ENCODE measurements around the gene NCDN. TPM values are rescaled to one million over a fixed set of nuclear protein-coding genes. Genes with fewer than 3 reads are reported as not detected.

The NCDN gene
- total RNA-seq: 10 to 100 TPM; 19.4 to 38.6 (median 26.4) TPM
- polyA plus RNA-seq: 10 to 100 TPM; 17.1 to 23.9 TPM
- 24.5 reads per million, percentile 55 among the genes with 10 or more reads in this experiment for total RNA-seq

GRCh38 chr1:35557611-35558373, at the start of gene NCDN:
NCDN (plus strand) TSS chr1:35557799; CDS start chr1:35558191, 392 bp downstream.
- H3K27ac Mint-ChIP-seq: peak within 1 kb of the TSS; percentile 89 to 98 (median 93)
- intact Hi-C loops (cut with micrococcal nuclease): loop anchor here (1.0 to 5.0 kb wide), 14 partner anchors 18 to 699 kb away; partner anchors contain the start of genes PSMB2 (in 2 of the 2), SFPQ (in 2 of the 2), ADPRS (in 1 of the 2) and AGO3 (in 1 of the 2)
- peak within 1 kb of the TSS; percentile 90 to 99 (median 96) for H3K4me3 Mint-ChIP-seq
- Histone ChIP-seq H3K9me3 (ENCODE audit: control insufficient read depth in 2 of 3, low read length in 3 of 3) (no peaks in the 10 kb centered on the region), H3K4me1 (ENCODE audit: control insufficient read depth in 2 of 2, insufficient read depth in 2 of 2, low read length in 2 of 2) (peaks cover 16 to 19% of the 10 kb centered on the region in 2 donors), H3K27me3 (ENCODE audit: control insufficient read depth in 2 of 2, insufficient read depth in 2 of 2, low read length in 2 of 2) (no peaks in the 10 kb centered on the region), H3K4me3 (ENCODE audit: low read length) (peak within 1 kb of the TSS; percentile 87), H3K36me3 (ENCODE audit: control insufficient read depth in 2 of 3, insufficient read depth in 3 of 3, low read length in 3 of 3) (peaks cover 0 to 21% (median 0%) of the 10 kb centered on the region in 3 experiments), H3K27ac (ENCODE audit: low read depth, low read length) (peak within 1 kb of the TSS; percentile 77)
- ChIA-PET POLR2A (interaction anchor here (0.6 to 3.0 kb wide), 16 partner anchors 8 to 365 kb away, joined by 3 to 21 read pairs (median 4); partner anchors contain the start of genes AGO1, CLSPN and SFPQ), CTCF (interaction anchor here (1.3 to 4.9 kb wide), 6 partner anchors 11 to 158 kb away, joined by 4 to 47 read pairs (median 5); no protein-coding TSS in a partner anchor)
- no peaks in the 10 kb centered on the region for H3K27me3 Mint-ChIP-seq
- H3K4me1 Mint-ChIP-seq: peaks cover 40 to 68% (median 53%) of the 10 kb centered on the region in 7 donors
- peaks cover 0 to 10% (median 4%) of the 10 kb centered on the region in 5 donors for H3K36me3 Mint-ChIP-seq
- peak; percentile 96 for ATAC-seq
- no peaks in the 10 kb centered on the region for H3K9me3 Mint-ChIP-seq
- DNase-seq: peak; percentile 86 to 96 (median 94)

DNA sequence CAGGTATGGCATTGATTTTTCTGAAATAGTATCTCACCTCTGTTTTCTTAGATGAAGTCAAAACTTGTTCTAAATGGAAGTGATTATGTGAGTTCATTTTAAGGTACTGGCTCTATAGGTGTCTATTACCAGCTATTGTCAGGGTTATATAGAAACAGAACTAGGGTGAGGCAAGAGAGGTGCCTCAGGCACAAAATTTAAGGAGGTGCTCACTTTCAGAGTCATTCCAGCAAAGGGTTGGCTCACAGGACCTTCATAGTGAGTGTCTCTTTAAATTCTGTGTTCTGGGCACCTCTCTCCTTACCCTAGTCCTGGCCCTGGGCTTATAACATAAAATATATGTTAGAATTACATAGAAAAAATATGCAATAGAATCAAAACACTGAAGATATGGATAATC, 49.7 kb upstream of the NCDN start:
- Mint-ChIP-seq H3K4me1 (peaks cover 39 to 77% (median 72%) of the 10 kb centered on the region in 7 donors), H3K27ac (peak overlapping the region; percentile 73 to 97 (median 93)), H3K9me3 (peaks cover 0 to 1% (median 0%) of the 10 kb centered on the region in 11 donors), H3K4me3 (peak overlapping the region in 7 of 10 donors; percentile 24 to 84 (median 75)), H3K36me3 (peaks cover 0 to 58% (median 17%) of the 10 kb centered on the region in 5 donors), H3K27me3 (no peaks in the 10 kb centered on the region)
- intact Hi-C loops (cut with micrococcal nuclease): loop anchor here (1.0 to 2.0 kb wide), 6 partner anchors 9 to 57 kb away; partner anchors contain the start of genes KIAA0319L (in 1 of the 2) and NCDN (in 1 of the 2)
- no peaks in the 10 kb centered on the region for H3K9me3 ChIP-seq (ENCODE audit: control insufficient read depth in 2 of 3, low read length in 3 of 3)
- ATAC-seq (no peak), DNase-seq (no peak)
- H3K36me3 ChIP-seq (ENCODE audit: control insufficient read depth in 2 of 3, insufficient read depth in 3 of 3, low read length in 3 of 3): no peaks in the 10 kb centered on the region
- peaks cover 32 to 45% of the 10 kb centered on the region in 2 donors for H3K4me1 ChIP-seq (ENCODE audit: control insufficient read depth in 2 of 2, insufficient read depth in 2 of 2, low read length in 2 of 2)
- H3K27ac ChIP-seq (ENCODE audit: low read depth, low read length): peak overlapping the region; percentile 17
- POLR2A ChIA-PET: interaction anchor here (0.7 to 1.3 kb wide), 2 partner anchors 28 to 50 kb away, joined by 4 to 5 read pairs; partner anchors contain the start of genes KIAA0319L and NCDN
- CTCF ChIA-PET: no interaction called here
- H3K27me3 ChIP-seq (ENCODE audit: control insufficient read depth in 2 of 2, insufficient read depth in 2 of 2, low read length in 2 of 2): no peaks in the 10 kb centered on the region
- no peak overlapping the region for H3K4me3 ChIP-seq (ENCODE audit: low read length)

GRCh38 chr1:35509558-35509957, 48.0 kb upstream of the NCDN start:
- Mint-ChIP-seq H3K36me3 (peaks cover 0 to 51% (median 15%) of the 10 kb centered on the region in 5 donors), H3K4me1 (peaks cover 38 to 76% (median 73%) of the 10 kb centered on the region in 7 donors), H3K4me3 (peak overlapping the region in 3 of 10 donors; percentile 7 to 75 (median 75)), H3K27ac (peak overlapping the region in 7 of 9 donors; percentile 73 to 97 (median 82)), H3K27me3 (no peaks in the 10 kb centered on the region), H3K9me3 (peaks cover 0 to 5% (median 0%) of the 10 kb centered on the region in 11 donors)
- no peak for ATAC-seq
- ChIA-PET POLR2A (interaction anchor here (0.7 to 1.3 kb wide), 2 partner anchors 26 to 28 kb away, joined by 4 to 5 read pairs; no protein-coding TSS in a partner anchor), CTCF (interaction anchor here (0.6 kb wide), 1 partner anchor 60 kb away, joined by 4 read pairs; no protein-coding TSS in a partner anchor)
- DNase-seq: no peak
- Histone ChIP-seq H3K36me3 (ENCODE audit: control insufficient read depth in 2 of 3, insufficient read depth in 3 of 3, low read length in 3 of 3) (no peaks in the 10 kb centered on the region), H3K4me1 (ENCODE audit: control insufficient read depth in 2 of 2, insufficient read depth in 2 of 2, low read length in 2 of 2) (peaks cover 32 to 45% of the 10 kb centered on the region in 2 donors), H3K27ac (ENCODE audit: low read depth, low read length) (no peak overlapping the region), H3K27me3 (ENCODE audit: control insufficient read depth in 2 of 2, insufficient read depth in 2 of 2, low read length in 2 of 2) (no peaks in the 10 kb centered on the region), H3K9me3 (ENCODE audit: control insufficient read depth in 2 of 3, low read length in 3 of 3) (no peaks in the 10 kb centered on the region), H3K4me3 (ENCODE audit: low read length) (no peak overlapping the region)
- intact Hi-C loops (cut with micrococcal nuclease): no loop called here

- H3K27ac Mint-ChIP-seq: no peak overlapping the region
- ChIA-PET CTCF (no interaction called here), POLR2A (interaction anchor here (0.8 kb wide), 1 partner anchor 10 kb away, joined by 3 read pairs; no protein-coding TSS in a partner anchor)
- H3K4me3 Mint-ChIP-seq: no peak overlapping the region
- H3K27me3 Mint-ChIP-seq: no peaks in the 10 kb centered on the region
- peaks cover 3 to 22% (median 12%) of the 10 kb centered on the region in 11 donors for H3K9me3 Mint-ChIP-seq
- Histone ChIP-seq H3K36me3 (ENCODE audit: control insufficient read depth in 2 of 3, insufficient read depth in 3 of 3, low read length in 3 of 3) (no peaks in the 10 kb centered on the region), H3K4me3 (ENCODE audit: low read length) (no peak overlapping the region), H3K27me3 (ENCODE audit: control insufficient read depth in 2 of 2, insufficient read depth in 2 of 2, low read length in 2 of 2) (no peaks in the 10 kb centered on the region), H3K27ac (ENCODE audit: low read depth, low read length) (no peak overlapping the region), H3K4me1 (ENCODE audit: control insufficient read depth in 2 of 2, insufficient read depth in 2 of 2, low read length in 2 of 2) (peaks cover 20 to 34% of the 10 kb centered on the region in 2 donors), H3K9me3 (ENCODE audit: control insufficient read depth in 2 of 3, low read length in 3 of 3) (peaks cover 0 to 5% (median 0%) of the 10 kb centered on the region in 3 experiments)
- DNase-seq: no peak
- peaks cover 4 to 51% (median 23%) of the 10 kb centered on the region in 5 donors for H3K36me3 Mint-ChIP-seq
- peaks cover 28 to 72% (median 66%) of the 10 kb centered on the region in 7 donors for H3K4me1 Mint-ChIP-seq
- intact Hi-C loops (cut with micrococcal nuclease): no loop called here
- no peak for ATAC-seq
Measured at GRCh38 chr1:35511305-35511704, 46.3 kb upstream of the NCDN start.

DNA sequence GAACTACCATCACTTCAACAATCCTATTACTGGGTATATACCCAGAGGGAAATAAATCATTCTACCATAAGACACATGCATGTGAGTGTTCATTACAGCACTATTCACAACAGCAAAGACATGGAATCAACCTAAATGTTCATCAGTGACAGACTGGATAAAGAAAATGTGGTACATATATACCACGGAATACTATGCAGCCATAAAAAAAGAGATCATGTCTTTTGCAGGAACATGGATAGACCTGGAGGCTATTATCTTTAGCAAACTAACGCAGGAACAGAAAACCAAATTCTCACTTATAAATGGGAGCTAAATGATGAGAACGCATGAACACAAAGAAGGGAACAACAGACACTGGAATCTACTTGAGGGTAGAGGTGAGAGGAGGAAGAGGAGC, 39.4 kb upstream of the NCDN start:
- no peaks in the 10 kb centered on the region for H3K36me3 ChIP-seq (ENCODE audit: control insufficient read depth in 2 of 3, insufficient read depth in 3 of 3, low read length in 3 of 3)
- peaks cover 14 to 50% (median 50%) of the 10 kb centered on the region in 5 donors for H3K36me3 Mint-ChIP-seq
- ATAC-seq (no peak), DNase-seq (no peak)
- no peaks in the 10 kb centered on the region for H3K27me3 Mint-ChIP-seq
- POLR2A ChIA-PET: no interaction called here
- H3K4me1 ChIP-seq (ENCODE audit: control insufficient read depth in 2 of 2, insufficient read depth in 2 of 2, low read length in 2 of 2): no peaks in the 10 kb centered on the region
- intact Hi-C loops (cut with micrococcal nuclease): no loop called here
- H3K4me1 Mint-ChIP-seq: peaks cover 10 to 57% (median 45%) of the 10 kb centered on the region in 7 donors
- peaks cover 6 to 40% (median 26%) of the 10 kb centered on the region in 11 donors for H3K9me3 Mint-ChIP-seq
- H3K4me3 ChIP-seq (ENCODE audit: low read length): no peak overlapping the region
- H3K27ac Mint-ChIP-seq: peak overlapping the region in 1 of 9 donors; percentile 58
- peaks cover 0 to 5% (median 0%) of the 10 kb centered on the region in 3 experiments for H3K9me3 ChIP-seq (ENCODE audit: control insufficient read depth in 2 of 3, low read length in 3 of 3)
- H3K27me3 ChIP-seq (ENCODE audit: control insufficient read depth in 2 of 2, insufficient read depth in 2 of 2, low read length in 2 of 2): no peaks in the 10 kb centered on the region
- no peak overlapping the region for H3K27ac ChIP-seq (ENCODE audit: low read depth, low read length)
- no peak overlapping the region for H3K4me3 Mint-ChIP-seq
- CTCF ChIA-PET: interaction anchor here (0.6 to 1.2 kb wide), 2 partner anchors 23 to 53 kb away, joined by 3 to 4 read pairs; no protein-coding TSS in a partner anchor

DNA sequence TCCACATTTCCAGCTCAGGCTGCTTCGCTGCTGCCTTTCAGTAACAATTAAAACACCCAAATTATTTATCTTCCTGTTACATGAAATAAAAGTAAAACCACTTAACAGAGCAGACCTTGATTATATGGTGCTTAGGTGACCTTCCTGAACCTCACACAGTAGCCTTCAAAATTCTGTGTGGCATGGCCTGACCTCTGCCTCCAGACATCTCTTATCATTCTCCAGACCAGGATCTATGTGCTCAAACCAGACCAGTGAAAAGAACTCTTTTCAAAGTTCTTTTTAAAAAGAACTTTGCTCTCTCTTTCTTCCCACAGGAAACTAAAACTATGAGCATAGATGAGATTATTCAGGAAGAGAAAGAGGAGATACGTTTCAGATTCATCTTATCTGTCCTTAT, 38.2 kb upstream of the NCDN start:
- Mint-ChIP-seq H3K4me3 (peak overlapping the region in 3 of 10 donors; percentile 5 to 40 (median 10)), H3K4me1 (peaks cover 13 to 51% (median 41%) of the 10 kb centered on the region in 7 donors), H3K27me3 (no peaks in the 10 kb centered on the region), H3K9me3 (peaks cover 6 to 44% (median 26%) of the 10 kb centered on the region in 11 donors), H3K27ac (peak overlapping the region in 8 of 9 donors; percentile 8 to 87 (median 46)), H3K36me3 (peaks cover 19 to 56% (median 51%) of the 10 kb centered on the region in 5 donors)
- H3K9me3 ChIP-seq (ENCODE audit: control insufficient read depth in 2 of 3, low read length in 3 of 3): peaks cover 0 to 5% (median 0%) of the 10 kb centered on the region in 3 experiments
- H3K36me3 ChIP-seq (ENCODE audit: control insufficient read depth in 2 of 3, insufficient read depth in 3 of 3, low read length in 3 of 3): no peaks in the 10 kb centered on the region
- no peak overlapping the region for H3K4me3 ChIP-seq (ENCODE audit: low read length)
- intact Hi-C loops (cut with micrococcal nuclease): no loop called here
- ChIA-PET POLR2A (no interaction called here), CTCF (interaction anchor here (0.7 to 1.2 kb wide), 2 partner anchors 52 to 659 kb away, joined by 3 to 4 read pairs; no protein-coding TSS in a partner anchor)
- H3K27ac ChIP-seq (ENCODE audit: low read depth, low read length): no peak overlapping the region
- DNase-seq: no peak
- ATAC-seq: no peak
- no peaks in the 10 kb centered on the region for H3K4me1 ChIP-seq (ENCODE audit: control insufficient read depth in 2 of 2, insufficient read depth in 2 of 2, low read length in 2 of 2)
- no peaks in the 10 kb centered on the region for H3K27me3 ChIP-seq (ENCODE audit: control insufficient read depth in 2 of 2, insufficient read depth in 2 of 2, low read length in 2 of 2)

All from naive thymus-derived CD4-positive, alpha-beta T cell (primary cell).